ENCODE data around the gene H2BW1.
"Not testable (repeated sequence)": the region's sequence is repeated elsewhere in the genome, so short reads cannot be mapped to it uniquely, and the experiment has no call there.

H2BW1 gene

GRCh38 chrX:104013606-104014005, at the start of gene H2BW1:
Gene H2BW1 (minus strand): TSS chrX:104013708. CDS start chrX:104013576, 132 bp downstream.
- no peak for DNase-seq (ENCODE audit: low spot score)

GRCh38 chrX:104062636-104063035, 49.1 kb upstream of the H2BW1 start:
- DNase-seq (ENCODE audit: low spot score): not testable (repeated sequence)

- DNase-seq (ENCODE audit: low spot score): not testable (repeated sequence)
These were observed 41.4 kb upstream of the H2BW1 start for GRCh38 chrX:104054956-104055355.

- DNase-seq (ENCODE audit: low spot score): no peak
These were observed 33.7 kb upstream of the H2BW1 start for GRCh38 chrX:104047171-104047570.

- DNase-seq (ENCODE audit: low spot score): no peak
These were observed 32.1 kb upstream of the H2BW1 start for GRCh38 chrX:104045642-104046041.

- DNase-seq (ENCODE audit: low spot score): no peak
These were observed 27.5 kb upstream of the H2BW1 start for GRCh38 chrX:104041003-104041402.

GRCh38 chrX:104039689-104040505, 26.4 kb upstream of the H2BW1 start, which contains the start of gene H2BW2:
Gene H2BW2 (plus strand): TSS chrX:104039956. CDS start chrX:104039995, 39 bp downstream.
- no peak for DNase-seq (ENCODE audit: low spot score)

GRCh38 chrX:104018126-104018525, 4.6 kb upstream of the H2BW1 start:
- no peak for DNase-seq (ENCODE audit: low spot score)

GRCh38 chrX:104015576-104015975, 2.1 kb upstream of the H2BW1 start:
- not testable (repeated sequence) for DNase-seq (ENCODE audit: low spot score)

- no peak for DNase-seq (ENCODE audit: low spot score)
These were observed 350 bp downstream of the H2BW1 start for GRCh38 chrX:104013158-104013557.

GRCh38 chrX:104008831-104009230, 4.7 kb downstream of the H2BW1 start:
- DNase-seq (ENCODE audit: low spot score): no peak

- no peak for DNase-seq (ENCODE audit: low spot score)
These were observed 14.3 kb downstream of the H2BW1 start for GRCh38 chrX:103999234-103999633.

- DNase-seq (ENCODE audit: low spot score): not testable (repeated sequence)
These were observed 30.0 kb downstream of the H2BW1 start for GRCh38 chrX:103983508-103983907.

GRCh38 chrX:103962411-103963278, 50.9 kb downstream of the H2BW1 start, which contains the start of gene TMSB15B:
Gene TMSB15B (plus strand): TSS chrX:103962627.
- DNase-seq (ENCODE audit: low spot score): not testable (repeated sequence)
